IMR-90 (cell line): ENCODE measurements around the gene CYP24A1. TPM values are rescaled to one million over a fixed set of nuclear protein-coding genes. Genes with fewer than 3 reads are reported as not detected.

ENCODE experiments used
- ATAC-seq: fragments of 200-7000 bp; cut with Tn5 transposase; 2 replicates; pipeline ENCODE4 v1.9.1; 2020; ENCODE audit warnings: low read depth, mild to moderate bottlenecking, moderate library complexity
- BruUV-seq: library from RNA; stranded (reverse); fragments of 400-500 nt; replicated peaks from 2 replicates; lab custom pipeline; 2021; lab: Mats Ljungman, UMichigan
- CTCF ChIA-PET: fragments of 300-600 bp; formaldehyde crosslinking; extraction: SDS; loops from one replicate; lab custom pipeline; 2021; ENCODE audit warnings: antibody characterized with exemption; lab: Yijun Ruan, JAX
- POLR2A ChIA-PET: fragments of 300-600 bp; sonication (Branson Sonifier 250); formaldehyde crosslinking; loops from one replicate; lab custom pipeline; 2022; ENCODE audit warnings: antibody characterized with exemption; ENCODE audit not compliant: unreplicated experiment; lab: Charles Lee
- DNase-seq: peaks from one replicate; pipeline ENCODE4 v3.0.0; 2013
- H2AFZ ChIP-seq: replicated peaks from 2 replicates; pipeline ENCODE3; 2013; ENCODE audit warnings: low read length, mild to moderate bottlenecking; ENCODE audit not compliant: poor library complexity
- H2AK5ac ChIP-seq: 2 replicates; pipeline ENCODE4 v1.6.1; 2013; ENCODE audit warnings: low read depth, low read length, inconsistent platforms
- H2AK9ac ChIP-seq: replicated peaks from 2 replicates; pipeline ENCODE3; 2013; ENCODE audit warnings: mild to moderate bottlenecking, low read depth, low read length, moderate library complexity; ENCODE audit not compliant: poor library complexity
- H2BK120ac ChIP-seq: 2 replicates; pipeline ENCODE4 v1.6.1; 2013; ENCODE audit warnings: low read depth, low read length, inconsistent platforms
- H2BK15ac ChIP-seq: 3 replicates; pipeline ENCODE4 v1.6.1; 2013; ENCODE audit warnings: low read depth, low read length, inconsistent platforms
- H2BK20ac ChIP-seq: 2 replicates; pipeline ENCODE4 v1.6.1; 2013; ENCODE audit warnings: low read depth, mild to moderate bottlenecking, inconsistent platforms, low read length, moderate library complexity
- H2BK5ac ChIP-seq: 2 replicates; pipeline ENCODE4 v1.6.1; 2013; ENCODE audit warnings: mild to moderate bottlenecking, low read depth, low read length, inconsistent platforms; ENCODE audit not compliant: poor library complexity, severe bottlenecking
- H3K14ac ChIP-seq: replicated peaks from 2 replicates; pipeline ENCODE4 v1.6.1; 2013; ENCODE audit warnings: low read depth, low read length, inconsistent platforms
- H3K18ac ChIP-seq: 2 replicates; pipeline ENCODE4 v1.6.1; 2013; ENCODE audit warnings: low read depth, low read length, control low read depth
- H3K23ac ChIP-seq: 2 replicates; pipeline ENCODE4 v1.6.1; 2013; ENCODE audit warnings: low read depth, low read length, inconsistent platforms
- H3K27ac ChIP-seq: 2 replicates; pipeline ENCODE4 v1.5.1; 2013; ENCODE audit warnings: mild to moderate bottlenecking, control low read depth, low read length; ENCODE audit not compliant: insufficient read depth
- H3K27me3 ChIP-seq: 2 replicates; pipeline ENCODE4 v1.6.1; 2013; ENCODE audit warnings: low read length; ENCODE audit not compliant: control insufficient read depth, insufficient read depth
- H3K36me3 ChIP-seq: 2 replicates; pipeline ENCODE4 v1.6.1; 2013; ENCODE audit warnings: low read length, mixed read lengths; ENCODE audit not compliant: control insufficient read depth, insufficient read depth
- H3K4ac ChIP-seq: 2 replicates; pipeline ENCODE4 v1.6.1; 2013; ENCODE audit warnings: low read depth, low read length, inconsistent platforms
- H3K4me1 ChIP-seq: 2 replicates; pipeline ENCODE4 v1.6.1; 2013; ENCODE audit warnings: low read length, mixed read lengths; ENCODE audit not compliant: control insufficient read depth, insufficient read depth
- H3K4me2 ChIP-seq: 2 replicates; pipeline ENCODE4 v1.6.1; 2013; ENCODE audit warnings: low read depth, mild to moderate bottlenecking, control low read depth, low read length, moderate library complexity
- H3K4me3 ChIP-seq: 2 replicates; pipeline ENCODE4 v1.5.1; 2013; ENCODE audit warnings: low read depth, mild to moderate bottlenecking, control low read depth, low read length, moderate library complexity; ENCODE audit not compliant: insufficient read depth
- H3K56ac ChIP-seq: 2 replicates; pipeline ENCODE4 v1.6.1; 2013; ENCODE audit warnings: low read length, inconsistent platforms; ENCODE audit not compliant: insufficient read depth; ENCODE audit errors: extremely low read depth
- H3K79me1 ChIP-seq, 2 experiments: 2 replicates each; pipeline ENCODE4 v1.6.1; 2013; ENCODE audit warnings: low read length in 2 of 2, inconsistent platforms in 1 of 2, low read depth in 1 of 2
- H3K9ac ChIP-seq: 2 replicates; pipeline ENCODE4 v1.6.1; 2013; ENCODE audit warnings: low read depth, low read length, control low read depth
- H3K9me1 ChIP-seq: 2 replicates; pipeline ENCODE4 v1.6.1; 2013; ENCODE audit warnings: low read length, inconsistent platforms; ENCODE audit not compliant: insufficient read depth
- H3K9me3 ChIP-seq: 2 replicates; pipeline ENCODE4 v1.6.1; 2013; ENCODE audit warnings: low read length; ENCODE audit not compliant: control insufficient read depth, insufficient read depth
- H4K20me1 ChIP-seq: 2 replicates; pipeline ENCODE4 v1.6.1; 2013; ENCODE audit warnings: low read length, inconsistent platforms; ENCODE audit not compliant: insufficient read depth
- H4K5ac ChIP-seq: 2 replicates; pipeline ENCODE4 v1.6.1; 2013; ENCODE audit warnings: mild to moderate bottlenecking, low read depth, low read length, control low read depth
- H4K8ac ChIP-seq, 2 experiments: 2 replicates each; pipeline ENCODE4 v1.6.1; 2013; ENCODE audit warnings: low read depth in 2 of 2, low read length in 2 of 2, control low read depth in 1 of 2, inconsistent platforms in 1 of 2
- H4K91ac ChIP-seq: 2 replicates; pipeline ENCODE4 v1.6.1; 2013; ENCODE audit warnings: low read depth, low read length, inconsistent platforms; ENCODE audit not compliant: insufficient read depth
- CEBPB ChIP-seq: IDR thresholded peaks from 2 replicates; pipeline ENCODE4 v1.6.1; 2012; ENCODE audit warnings: low read depth, low read length, improper control_type of control experiment
- MAFK ChIP-seq: IDR thresholded peaks from 2 replicates; pipeline ENCODE4 v1.6.1; 2012; ENCODE audit warnings: low read depth, low read length, improper control_type of control experiment
- SMC3 ChIP-seq: fragments of 150-350 bp; IDR thresholded peaks from 2 replicates; pipeline ENCODE4 v1.6.1; 2016; ENCODE audit warnings: low read depth, mild to moderate bottlenecking, antibody characterized with exemption, low read length, moderate library complexity
- WGBS, 2 experiments: methylation state at CpG; one replicate each; pipeline versions ENCODE4 v1.1.5 to v1.1.7; 2013; ENCODE audit warnings: missing lambda C conversion rate in 2 of 2; ENCODE audit not compliant: insufficient read length in 1 of 2; ENCODE audit errors: extremely low coverage in 2 of 2; 5-methylcytosine and 5-hydroxymethylcytosine counted together
- dilution Hi-C: fragments of 300-500 bp; cut with HindIII; formaldehyde crosslinking; loops from one replicate; pipeline ENCODE4 v1.14.3; 2018; ENCODE audit warnings: low sequenced_read_pairs; ENCODE audit not compliant: unreplicated experiment
- in situ Hi-C: fragments of 300-500 bp; cut with MboI; formaldehyde crosslinking; loops from 3 replicates; pipeline ENCODE4 v1.14.3; 2019; ENCODE audit warnings: low sequenced_read_pairs, inconsistent platforms, mixed read lengths
- intact Hi-C: fragments of 100-400 bp; cut with micrococcal nuclease; formaldehyde crosslinking; loops from 2 replicates; pipeline ENCODE4 v1.10.0; 2022
- polyA plus RNA-seq, 3 experiments: library from polyadenylated mRNA; depleted of rRNA; stranded (reverse); fragments of >200 nt; gene quantifications; 2 replicates each; pipeline ENCODE4 v1.2.3, GENCODE V29; 2012; ENCODE audit warnings: low replicate concordance in 1 of 3
- total RNA-seq: library from RNA; depleted of rRNA; stranded (reverse); fragments of >200 nt; gene quantifications from 2 replicates; pipeline ENCODE4 v1.2.3, GENCODE V29; 2012
- TF ChIP-seq, protein P1 (sequence below): fragments of 150-350 bp; IDR thresholded peaks from 2 replicates; pipeline ENCODE4 v1.6.1; 2016; ENCODE audit warnings: low read depth, mild to moderate bottlenecking, low read length, moderate library complexity, borderline replicate concordance
- TF ChIP-seq, protein P2 (sequence below): fragments of 150-350 bp; IDR thresholded peaks from 2 replicates; pipeline ENCODE4 v1.6.1; 2017; ENCODE audit warnings: mild to moderate bottlenecking, antibody characterized with exemption, low read length, low read depth
- TF ChIP-seq, protein P3 (sequence below): conservative IDR thresholded peaks from 2 replicates; pipeline ENCODE4 v1.5.1; 2012; ENCODE audit warnings: mild to moderate bottlenecking, low read depth, low read length, improper control_type of control experiment

The CYP24A1 gene
- total and polyA plus RNA-seq, 2 of the 4 experiments (the other 2 are of a cell fraction) = not detected

DNA sequence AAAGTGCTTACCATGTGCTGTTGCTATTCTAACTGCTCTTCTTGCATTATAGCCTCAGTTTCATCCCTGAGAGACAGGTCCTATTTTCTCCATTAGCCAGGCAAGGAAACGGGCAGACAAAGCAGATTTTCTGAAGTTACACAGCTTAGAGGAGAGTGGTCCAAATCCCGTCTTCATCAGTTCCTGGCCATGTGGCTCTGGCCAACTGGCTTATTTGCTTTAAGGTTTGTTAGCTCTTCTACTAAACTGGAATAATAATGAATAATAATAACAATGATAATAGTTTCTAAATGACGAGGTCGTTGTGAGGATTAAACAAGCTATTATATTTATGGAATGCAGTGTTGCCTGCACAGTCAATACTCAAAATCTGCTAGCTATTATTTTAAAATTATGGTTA, 67.6 kb downstream of the CYP24A1 start:
- 50% methylated on average over 2 of the region's 4 CpGs; no CpG with 5 or more reads in 1 of the 2 experiments for WGBS, 2 experiments
- no peak overlapping the region for H2BK20ac ChIP-seq
- no peak overlapping the region for H3K4me2 ChIP-seq
- H3K23ac ChIP-seq = no peak overlapping the region
- no peak overlapping the region for H3K27ac ChIP-seq
- no TSS peak for BruUV-seq
- H3K9me1 ChIP-seq = no peaks in the 10 kb centered on the region; the same call in 1 of the 2 replicates
- ATAC-seq (no peak), DNase-seq (no peak)
- no peak overlapping the region for H2AK5ac ChIP-seq
- H3K9ac ChIP-seq = no peak overlapping the region
- H4K91ac ChIP-seq = no peak overlapping the region
- ChIA-PET POLR2A (no interaction called here), CTCF (interaction anchor here (2.6 to 4.5 kb wide), 2 partner anchors 9 to 93 kb away, joined by 11 to 66 read pairs; no protein-coding TSS in a partner anchor)
- no peak overlapping the region for H2AK9ac ChIP-seq
- H4K20me1 ChIP-seq = no peaks in the 10 kb centered on the region
- no peak overlapping the region for H3K14ac ChIP-seq
- no peaks in the 10 kb centered on the region for H3K79me1 ChIP-seq
- H2BK120ac ChIP-seq = no peak overlapping the region
- in situ Hi-C loops = loop anchor here (10.0 kb wide), 1 partner anchor 529 kb away; no protein-coding TSS in a partner anchor
- no peak overlapping the region for H4K5ac ChIP-seq
- H2BK15ac ChIP-seq = no peak overlapping the region
- TF ChIP-seq, protein P1, sequence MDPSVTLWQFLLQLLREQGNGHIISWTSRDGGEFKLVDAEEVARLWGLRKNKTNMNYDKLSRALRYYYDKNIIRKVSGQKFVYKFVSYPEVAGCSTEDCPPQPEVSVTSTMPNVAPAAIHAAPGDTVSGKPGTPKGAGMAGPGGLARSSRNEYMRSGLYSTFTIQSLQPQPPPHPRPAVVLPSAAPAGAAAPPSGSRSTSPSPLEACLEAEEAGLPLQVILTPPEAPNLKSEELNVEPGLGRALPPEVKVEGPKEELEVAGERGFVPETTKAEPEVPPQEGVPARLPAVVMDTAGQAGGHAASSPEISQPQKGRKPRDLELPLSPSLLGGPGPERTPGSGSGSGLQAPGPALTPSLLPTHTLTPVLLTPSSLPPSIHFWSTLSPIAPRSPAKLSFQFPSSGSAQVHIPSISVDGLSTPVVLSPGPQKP = no peak
- no peak for TF ChIP-seq MAFK
- no peak for TF ChIP-seq CEBPB
- TF ChIP-seq, protein P2, sequence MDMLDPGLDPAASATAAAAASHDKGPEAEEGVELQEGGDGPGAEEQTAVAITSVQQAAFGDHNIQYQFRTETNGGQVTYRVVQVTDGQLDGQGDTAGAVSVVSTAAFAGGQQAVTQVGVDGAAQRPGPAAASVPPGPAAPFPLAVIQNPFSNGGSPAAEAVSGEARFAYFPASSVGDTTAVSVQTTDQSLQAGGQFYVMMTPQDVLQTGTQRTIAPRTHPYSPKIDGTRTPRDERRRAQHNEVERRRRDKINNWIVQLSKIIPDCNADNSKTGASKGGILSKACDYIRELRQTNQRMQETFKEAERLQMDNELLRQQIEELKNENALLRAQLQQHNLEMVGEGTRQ = no peak
- TF ChIP-seq SMC3 = no peak
- TF ChIP-seq, protein P3, sequence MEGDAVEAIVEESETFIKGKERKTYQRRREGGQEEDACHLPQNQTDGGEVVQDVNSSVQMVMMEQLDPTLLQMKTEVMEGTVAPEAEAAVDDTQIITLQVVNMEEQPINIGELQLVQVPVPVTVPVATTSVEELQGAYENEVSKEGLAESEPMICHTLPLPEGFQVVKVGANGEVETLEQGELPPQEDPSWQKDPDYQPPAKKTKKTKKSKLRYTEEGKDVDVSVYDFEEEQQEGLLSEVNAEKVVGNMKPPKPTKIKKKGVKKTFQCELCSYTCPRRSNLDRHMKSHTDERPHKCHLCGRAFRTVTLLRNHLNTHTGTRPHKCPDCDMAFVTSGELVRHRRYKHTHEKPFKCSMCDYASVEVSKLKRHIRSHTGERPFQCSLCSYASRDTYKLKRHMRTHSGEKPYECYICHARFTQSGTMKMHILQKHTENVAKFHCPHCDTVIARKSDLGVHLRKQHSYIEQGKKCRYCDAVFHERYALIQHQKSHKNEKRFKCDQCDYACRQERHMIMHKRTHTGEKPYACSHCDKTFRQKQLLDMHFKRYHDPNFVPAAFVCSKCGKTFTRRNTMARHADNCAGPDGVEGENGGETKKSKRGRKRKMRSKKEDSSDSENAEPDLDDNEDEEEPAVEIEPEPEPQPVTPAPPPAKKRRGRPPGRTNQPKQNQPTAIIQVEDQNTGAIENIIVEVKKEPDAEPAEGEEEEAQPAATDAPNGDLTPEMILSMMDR = no peak
- H3K4ac ChIP-seq = no peak overlapping the region
- no peaks in the 10 kb centered on the region for H3K27me3 ChIP-seq
- H3K56ac ChIP-seq = no peak overlapping the region
- no peaks in the 10 kb centered on the region for H3K36me3 ChIP-seq
- no peak overlapping the region for H4K8ac ChIP-seq
- intact Hi-C loops = no loop called here
- H2BK5ac ChIP-seq = no peak overlapping the region
- no peaks in the 10 kb centered on the region for H3K4me1 ChIP-seq
- H2AFZ ChIP-seq = no peak overlapping the region
- no peak overlapping the region for H3K18ac ChIP-seq
- H3K4me3 ChIP-seq = no peak overlapping the region
- no peaks in the 10 kb centered on the region for H3K9me3 ChIP-seq
- dilution Hi-C loops = no loop called here
